NCI-H187 treated with DMSO at 0.1 percent for 48 hours (cell line): ENCODE data around the gene SOX12.
"Not testable (repeated sequence)": the region's sequence is repeated elsewhere in the genome, so short reads cannot be mapped to it uniquely, and the experiment has no call there.

Experiments used
- DNase-seq: peaks from one replicate; lab custom pipeline; 2025; lab: John Stamatoyannopoulos, UW

Gene SOX12

GRCh38 chr20:362271-363254, 37.2 kb downstream of the SOX12 start:
- DNase-seq, result no peak

- no peak for DNase-seq
Measured at GRCh38 chr20:363319-364078, 38.1 kb downstream of the SOX12 start.

- no peak for DNase-seq
Measured at GRCh38 chr20:364905-365794, 39.8 kb downstream of the SOX12 start.

GRCh38 chr20:366041-366718, 40.8 kb downstream of the SOX12 start:
- DNase-seq, result no peak

DNA sequence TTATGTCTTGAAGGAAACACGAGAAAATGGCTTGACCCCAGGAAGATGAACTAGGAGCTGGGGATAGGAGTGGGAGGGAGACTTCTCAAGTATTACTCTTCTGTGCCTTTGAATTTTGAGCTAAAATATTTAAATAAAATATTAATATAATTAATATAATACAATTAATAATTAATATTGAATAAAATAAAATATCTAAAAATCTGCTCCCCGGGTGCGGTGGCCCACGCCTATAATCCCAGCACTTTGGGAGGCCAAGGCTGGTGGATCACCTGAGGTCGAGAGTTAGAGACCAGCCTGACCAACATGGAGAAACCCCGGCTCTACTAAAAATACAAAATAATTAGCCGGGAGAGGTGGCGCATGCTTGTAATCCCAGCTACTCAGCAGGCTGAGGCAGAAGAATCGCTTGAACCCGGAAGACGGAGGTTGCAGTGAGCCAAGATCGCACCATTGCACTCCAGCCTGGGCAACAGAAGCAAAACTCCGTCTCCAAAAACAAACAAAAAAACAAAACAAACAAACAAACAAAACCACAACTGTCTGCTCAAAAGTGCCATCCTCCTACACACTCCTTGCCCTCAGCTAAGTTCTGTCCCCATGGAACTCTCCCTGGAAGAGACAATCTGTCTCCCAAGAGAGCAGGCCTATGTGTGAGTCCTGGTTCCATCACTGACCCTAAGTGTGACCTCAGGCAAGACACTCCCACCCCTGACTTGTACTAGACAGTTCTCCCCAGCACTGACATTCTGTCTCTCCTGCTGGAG, 41.5 kb downstream of the SOX12 start:
- DNase-seq, result no peak

- no peak for DNase-seq
Measured at GRCh38 chr20:367486-367887, 42.1 kb downstream of the SOX12 start.

DNA sequence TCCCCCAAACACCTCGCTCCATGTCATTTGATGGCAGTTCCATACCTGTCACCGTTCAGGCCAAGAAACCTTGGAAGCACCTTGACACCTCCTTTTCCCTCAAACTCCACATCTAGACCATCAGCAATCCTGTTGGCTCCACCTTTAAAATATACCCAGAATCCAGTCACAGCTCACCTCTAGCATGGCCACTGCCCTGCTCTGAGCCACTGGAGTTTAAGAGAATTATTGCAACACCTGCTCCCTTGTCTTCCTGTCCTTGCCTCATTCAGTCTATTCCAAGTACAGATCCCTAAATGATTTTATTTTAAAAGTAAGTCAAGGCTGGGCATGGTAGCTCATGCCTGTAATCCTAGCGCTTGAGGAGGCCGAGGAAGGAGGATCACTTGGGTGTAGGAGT, 43.6 kb downstream of the SOX12 start:
- no peak for DNase-seq

DNA sequence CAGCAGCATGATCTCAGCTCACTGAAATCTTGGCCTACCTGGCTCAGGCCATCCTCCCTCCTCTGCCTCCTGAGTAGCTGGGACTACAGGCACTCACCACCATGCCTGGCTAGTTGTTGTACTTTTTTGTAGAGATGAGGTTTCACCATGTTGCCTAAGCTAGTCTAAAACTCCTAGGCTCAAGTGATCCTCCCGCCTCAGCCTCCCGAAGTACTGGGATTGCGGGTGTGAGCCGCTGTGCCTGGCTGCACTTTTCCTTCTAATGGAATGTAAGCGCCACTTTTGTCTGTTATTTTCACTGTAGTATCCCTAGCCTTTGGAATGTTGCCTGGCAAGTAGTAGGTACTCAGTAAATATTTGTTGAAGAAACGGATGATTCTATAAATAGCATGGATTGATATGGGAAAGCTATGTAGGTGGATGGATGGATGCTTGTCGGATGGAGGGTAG, 44.8 kb downstream of the SOX12 start:
- no peak for DNase-seq

- DNase-seq, result no peak
Measured at GRCh38 chr20:370977-371754, 45.8 kb downstream of the SOX12 start.

DNA sequence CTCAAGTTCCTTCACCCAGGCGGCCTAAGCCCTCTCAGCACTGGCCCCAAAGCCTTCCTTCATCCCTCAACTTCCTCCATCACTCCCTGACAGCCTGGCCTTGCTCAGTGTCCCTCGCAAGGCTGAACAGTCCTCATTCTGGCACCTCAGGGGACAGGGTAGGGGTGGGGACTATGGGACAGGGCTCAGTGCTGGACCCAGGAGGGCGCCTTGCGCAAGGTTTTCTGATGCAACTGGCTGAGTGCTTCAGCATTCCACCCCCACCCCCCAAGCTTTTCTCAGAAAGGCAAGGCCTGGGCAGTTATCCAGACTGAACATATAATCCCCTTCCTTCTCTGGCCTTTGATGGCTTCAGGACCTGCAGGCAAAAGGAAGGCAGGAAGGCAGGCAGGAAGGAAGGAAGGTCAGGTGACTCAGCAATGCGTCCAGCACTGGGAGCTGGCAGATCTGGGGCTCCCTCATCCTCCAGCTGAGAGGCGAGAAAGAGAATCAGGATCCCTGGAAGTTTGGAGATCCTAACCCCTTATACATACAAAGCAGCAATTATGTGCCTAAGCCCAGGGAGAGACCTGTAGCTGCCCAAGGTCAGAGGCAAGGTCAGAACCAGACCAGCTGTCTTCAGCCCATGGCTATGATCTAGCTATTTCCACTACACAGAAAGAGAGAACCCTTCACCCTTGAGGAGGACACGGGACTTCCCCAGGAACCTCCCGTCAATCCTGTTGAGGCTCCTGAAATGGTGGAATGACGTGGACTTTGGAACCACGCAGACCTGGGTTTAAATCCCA, 46.6 kb downstream of the SOX12 start:
- DNase-seq, result no peak

GRCh38 chr20:372543-373082, 47.3 kb downstream of the SOX12 start:
- not testable (repeated sequence) for DNase-seq

DNA sequence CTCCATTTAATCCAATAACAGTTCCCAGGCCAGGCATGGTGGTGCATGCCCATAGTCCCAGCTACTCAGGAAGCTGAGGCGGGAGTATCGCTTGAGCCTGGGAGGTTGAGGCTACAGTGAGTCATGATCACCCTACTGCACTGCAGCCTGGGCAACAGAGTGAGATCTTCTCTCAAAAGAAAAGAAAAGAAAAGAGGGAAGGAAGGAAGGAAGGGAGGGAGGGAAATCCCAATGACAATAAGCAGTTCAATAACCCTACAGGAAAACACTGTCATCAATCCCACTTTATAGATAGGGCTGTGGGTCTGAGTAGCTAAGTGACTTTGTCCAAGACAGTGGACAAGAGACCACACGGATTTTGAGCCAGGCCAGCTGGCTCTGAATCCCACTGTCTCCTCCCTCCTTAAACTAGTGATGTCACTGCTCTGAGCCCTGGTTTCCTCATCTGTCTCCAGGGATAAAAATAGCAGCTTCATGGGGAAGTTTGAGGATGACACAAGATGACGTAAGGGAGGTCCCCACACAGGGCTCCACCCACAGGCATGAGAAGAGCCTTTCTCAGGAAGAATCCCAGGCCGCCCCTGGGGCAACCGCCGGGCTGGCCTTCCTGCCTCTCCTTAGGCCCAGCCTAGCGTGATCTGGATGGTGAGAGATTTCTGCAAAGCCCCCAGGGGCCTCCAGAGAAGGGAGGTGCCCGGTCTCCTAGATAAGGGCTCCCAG, 48.0 kb downstream of the SOX12 start:
- no peak for DNase-seq

DNA sequence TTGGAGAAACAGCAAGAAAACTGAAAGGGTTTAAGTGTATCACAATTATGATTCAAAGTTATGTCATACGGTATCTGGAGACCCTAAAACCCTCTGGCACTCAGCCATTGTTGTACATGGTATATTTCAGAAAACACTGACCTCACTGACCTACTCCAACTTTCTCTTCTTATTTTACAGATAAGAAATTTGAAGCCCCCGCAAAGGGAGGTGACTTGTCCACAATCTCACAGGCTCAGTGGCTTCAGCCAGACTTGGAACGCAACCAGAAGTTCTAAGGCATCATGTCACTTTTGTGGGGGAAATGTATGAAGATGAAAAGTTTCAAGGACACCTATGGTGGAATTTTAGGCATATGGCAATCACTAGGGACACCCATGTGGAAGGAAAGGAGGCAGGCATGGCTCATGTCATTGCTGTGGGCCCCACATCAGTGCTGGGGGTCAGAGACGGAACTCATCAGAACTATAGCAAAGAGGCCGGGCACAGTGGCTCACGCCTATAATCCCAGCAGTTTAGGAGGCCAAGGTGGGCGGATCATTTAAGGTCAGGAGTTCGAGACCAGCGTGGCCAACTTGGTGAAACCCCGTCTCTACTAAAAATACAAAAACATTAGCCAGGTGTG, 50.0 kb downstream of the SOX12 start:
- DNase-seq, result no peak

- no peak for DNase-seq
Measured at GRCh38 chr20:376089-376488, 50.7 kb downstream of the SOX12 start.

DNA sequence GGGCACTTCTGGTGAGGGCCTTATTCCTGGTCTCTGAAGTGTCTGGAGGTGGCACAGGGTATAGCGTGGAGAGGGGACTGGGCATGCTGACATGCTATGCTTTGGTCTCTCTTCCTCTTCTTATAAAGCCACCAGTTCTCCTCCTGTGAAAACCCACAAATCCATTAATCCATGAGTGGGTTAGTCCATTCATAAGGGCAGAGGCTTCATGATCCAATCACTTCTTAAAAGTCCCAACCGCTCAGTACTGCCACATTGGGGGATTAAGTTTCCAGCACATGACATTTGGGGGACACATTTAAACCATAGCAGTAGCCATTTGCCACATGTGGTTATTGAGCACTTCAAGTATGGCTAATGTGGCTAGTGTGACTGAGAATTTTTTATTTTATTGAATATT, 51.4 kb downstream of the SOX12 start:
- no peak for DNase-seq

DNA sequence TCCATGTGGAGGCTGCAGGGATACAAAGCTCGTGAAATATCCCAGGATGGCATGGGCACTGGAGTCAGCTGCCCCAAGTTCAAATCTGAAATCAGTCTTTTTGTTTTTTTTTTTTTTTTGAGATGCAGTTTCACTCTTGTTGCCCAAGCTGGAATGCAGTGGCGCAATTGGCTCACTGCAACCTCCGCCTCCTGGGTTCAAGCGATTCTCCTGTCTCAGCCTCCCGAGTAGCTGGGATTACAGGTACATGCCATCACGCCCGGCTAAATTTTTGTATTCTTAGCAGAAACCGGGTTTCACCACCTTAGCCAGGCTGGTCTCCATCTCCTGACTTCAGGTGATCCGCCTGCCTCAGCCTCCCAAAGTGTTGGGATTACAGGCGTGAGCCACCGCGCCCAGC, 52.2 kb downstream of the SOX12 start:
- DNase-seq, result not testable (repeated sequence)

DNA sequence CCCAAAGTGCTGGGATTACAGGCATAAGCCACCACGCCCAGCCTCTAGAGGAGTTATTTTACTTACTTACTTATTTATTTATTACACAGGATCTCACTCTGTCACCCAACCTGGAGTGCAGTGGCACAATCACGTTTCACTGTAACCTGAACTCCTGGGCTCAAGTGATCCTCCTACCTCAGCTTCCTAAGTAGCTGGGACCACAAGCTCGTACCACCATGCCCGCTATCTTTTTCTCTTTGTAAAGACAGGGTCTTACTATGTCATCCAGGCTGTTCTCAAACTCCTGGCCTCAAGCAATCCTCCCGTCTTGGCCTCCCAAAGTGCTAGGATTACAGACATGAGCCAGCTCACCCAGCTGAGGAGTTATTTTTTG, 53.6 kb downstream of the SOX12 start:
- DNase-seq, result no peak
